Activated naive CD8-positive, alpha-beta T cell treated with anti-CD3 and anti-CD28 coated beads for 36 hours (primary cell): Measurements from ENCODE around the gene SEMA4B. TPM values are rescaled to one million over a fixed set of nuclear protein-coding genes. Genes with fewer than 3 reads are reported as not detected.
"Not testable (repeated sequence)": the region's sequence is repeated elsewhere in the genome, so short reads cannot be mapped to it uniquely, and the experiment has no call there.

Source experiments
- DNase-seq: peaks from one replicate; pipeline ENCODE4 v3.0.0; 2021
- H3K27ac Mint-ChIP-seq: one replicate; pipeline ENCODE4 v1.8.0; 2022; ENCODE audit warnings: mild to moderate bottlenecking, moderate library complexity, mixed read lengths
- H3K27me3 Mint-ChIP-seq: one replicate; pipeline ENCODE4 v1.8.0; 2022; ENCODE audit warnings: mild to moderate bottlenecking, mixed read lengths
- H3K36me3 Mint-ChIP-seq: one replicate; pipeline ENCODE4 v1.8.0; 2021; ENCODE audit warnings: mild to moderate bottlenecking, mixed read lengths
- H3K4me1 Mint-ChIP-seq: one replicate; pipeline ENCODE4 v1.8.0; 2021; ENCODE audit warnings: mixed read lengths
- H3K4me3 Mint-ChIP-seq: one replicate; pipeline ENCODE4 v1.8.0; 2022; ENCODE audit warnings: mild to moderate bottlenecking, moderate library complexity, mixed read lengths
- H3K9me3 Mint-ChIP-seq: one replicate; pipeline ENCODE4 v1.8.0; 2022; ENCODE audit warnings: mixed read lengths
- total RNA-seq, 2 experiments: library from RNA; stranded (reverse); gene quantifications; one replicate each; pipeline ENCODE4 v1.2.3, GENCODE V29; 2021

SEMA4B gene
- total RNA-seq, 2 experiments from 2014 or later: 3.0 to 4.1 TPM

- H3K4me3 Mint-ChIP-seq: no peak overlapping the region
- no peak for DNase-seq
- H3K4me1 Mint-ChIP-seq: peaks cover 10% of the 10 kb centered on the region
- H3K36me3 Mint-ChIP-seq: peaks cover 10% of the 10 kb centered on the region
- H3K27ac Mint-ChIP-seq: no peak overlapping the region
- no peaks in the 10 kb centered on the region for H3K9me3 Mint-ChIP-seq
- no peaks in the 10 kb centered on the region for H3K27me3 Mint-ChIP-seq
These were observed 39.7 kb downstream of the SEMA4B start for GRCh38 chr15:90240856-90241255.

- Mint-ChIP-seq H3K36me3 (peaks cover 7% of the 10 kb centered on the region), H3K27ac (no peak overlapping the region), H3K9me3 (no peaks in the 10 kb centered on the region), H3K4me3 (no peak overlapping the region), H3K4me1 (peaks cover 10% of the 10 kb centered on the region), H3K27me3 (no peaks in the 10 kb centered on the region)
- no peak for DNase-seq
These were observed 40.4 kb downstream of the SEMA4B start for GRCh38 chr15:90241343-90242192.

GRCh38 chr15:90243943-90244639 is 43.0 kb downstream of the SEMA4B start:
- H3K27me3 Mint-ChIP-seq: no peaks in the 10 kb centered on the region
- H3K36me3 Mint-ChIP-seq: no peaks in the 10 kb centered on the region
- no peak overlapping the region for H3K27ac Mint-ChIP-seq
- DNase-seq: no peak
- H3K4me1 Mint-ChIP-seq: peaks cover 11% of the 10 kb centered on the region
- H3K4me3 Mint-ChIP-seq: no peak overlapping the region
- H3K9me3 Mint-ChIP-seq: no peaks in the 10 kb centered on the region

GRCh38 chr15:90248789-90249202 is 47.7 kb downstream of the SEMA4B start:
- H3K27me3 Mint-ChIP-seq: no peaks in the 10 kb centered on the region
- H3K9me3 Mint-ChIP-seq: no peaks in the 10 kb centered on the region
- H3K36me3 Mint-ChIP-seq: no peaks in the 10 kb centered on the region
- H3K4me3 Mint-ChIP-seq: peak overlapping the region; percentile 60
- H3K4me1 Mint-ChIP-seq: peaks cover 14% of the 10 kb centered on the region
- H3K27ac Mint-ChIP-seq: no peak overlapping the region
- DNase-seq: no peak

- Mint-ChIP-seq H3K36me3 (no peaks in the 10 kb centered on the region), H3K9me3 (no peaks in the 10 kb centered on the region), H3K4me3 (peak within 1 kb of the TSS; percentile 60), H3K27me3 (no peaks in the 10 kb centered on the region), H3K4me1 (peaks cover 14% of the 10 kb centered on the region), H3K27ac (no peak within 1 kb of the TSS)
- DNase-seq: peak; percentile 80
These were observed 48.2 kb downstream of the SEMA4B start, which contains the start of gene TTLL13 for GRCh38 chr15:90249203-90249863. TSS of gene TTLL13 (plus strand) at chr15:90249556. CDS start at chr15:90250631, 1,075 bp downstream.

GRCh38 chr15:90257776-90258175 is 56.6 kb downstream of the SEMA4B start:
- no peaks in the 10 kb centered on the region for H3K9me3 Mint-ChIP-seq
- no peaks in the 10 kb centered on the region for H3K27me3 Mint-ChIP-seq
- H3K27ac Mint-ChIP-seq: no peak overlapping the region
- H3K4me3 Mint-ChIP-seq: no peak overlapping the region
- no peaks in the 10 kb centered on the region for H3K4me1 Mint-ChIP-seq
- DNase-seq: no peak
- H3K36me3 Mint-ChIP-seq: no peaks in the 10 kb centered on the region

GRCh38 chr15:90259524-90259923 is 58.4 kb downstream of the SEMA4B start:
- H3K4me1 Mint-ChIP-seq: peaks cover 5% of the 10 kb centered on the region
- H3K27ac Mint-ChIP-seq: no peak overlapping the region
- H3K27me3 Mint-ChIP-seq: no peaks in the 10 kb centered on the region
- H3K36me3 Mint-ChIP-seq: no peaks in the 10 kb centered on the region
- H3K4me3 Mint-ChIP-seq: no peak overlapping the region
- no peaks in the 10 kb centered on the region for H3K9me3 Mint-ChIP-seq
- DNase-seq: no peak

GRCh38 chr15:90260731-90261130 is 59.6 kb downstream of the SEMA4B start:
- DNase-seq, H3K9me3 Mint-ChIP-seq, H3K4me3 Mint-ChIP-seq, H3K27ac Mint-ChIP-seq, H3K4me1 Mint-ChIP-seq, H3K36me3 Mint-ChIP-seq, H3K27me3 Mint-ChIP-seq: not testable (repeated sequence)

GRCh38 chr15:90261811-90262210 is 60.7 kb downstream of the SEMA4B start:
- DNase-seq: no peak
- H3K4me3 Mint-ChIP-seq: no peak overlapping the region
- no peaks in the 10 kb centered on the region for H3K9me3 Mint-ChIP-seq
- no peak overlapping the region for H3K27ac Mint-ChIP-seq
- H3K36me3 Mint-ChIP-seq: peaks cover 6% of the 10 kb centered on the region
- no peaks in the 10 kb centered on the region for H3K27me3 Mint-ChIP-seq
- H3K4me1 Mint-ChIP-seq: peaks cover 8% of the 10 kb centered on the region

- Mint-ChIP-seq H3K4me3 (no peak overlapping the region), H3K27ac (no peak overlapping the region), H3K9me3 (no peaks in the 10 kb centered on the region), H3K36me3 (peaks cover 11% of the 10 kb centered on the region), H3K4me1 (peaks cover 11% of the 10 kb centered on the region), H3K27me3 (no peaks in the 10 kb centered on the region)
- no peak for DNase-seq
These were observed 61.3 kb downstream of the SEMA4B start for GRCh38 chr15:90262426-90262825.

- Mint-ChIP-seq H3K27me3 (no peaks in the 10 kb centered on the region), H3K9me3 (no peaks in the 10 kb centered on the region), H3K36me3 (peaks cover 24% of the 10 kb centered on the region), H3K4me3 (peak overlapping the region; percentile 96), H3K4me1 (peaks cover 22% of the 10 kb centered on the region), H3K27ac (peak overlapping the region; percentile 94)
- peak; percentile 22 for DNase-seq
These were observed 63.5 kb downstream of the SEMA4B start for GRCh38 chr15:90264671-90265070.

- no peaks in the 10 kb centered on the region for H3K27me3 Mint-ChIP-seq
- peak within 1 kb of the TSS; percentile 94 for H3K27ac Mint-ChIP-seq
- peaks cover 32% of the 10 kb centered on the region for H3K36me3 Mint-ChIP-seq
- peak within 1 kb of the TSS; percentile 96 for H3K4me3 Mint-ChIP-seq
- H3K9me3 Mint-ChIP-seq: no peaks in the 10 kb centered on the region
- DNase-seq: peak; percentile 90
- H3K4me1 Mint-ChIP-seq: peaks cover 30% of the 10 kb centered on the region
These were observed 64.3 kb downstream of the SEMA4B start, which contains the start of gene NGRN for GRCh38 chr15:90265271-90266060. TSS of gene NGRN (plus strand) at chr15:90265672. CDS start at chr15:90265713, 41 bp downstream.

GRCh38 chr15:90266061-90266431 is 64.9 kb downstream of the SEMA4B start:
- peaks cover 32% of the 10 kb centered on the region for H3K36me3 Mint-ChIP-seq
- peak overlapping the region; percentile 94 for H3K27ac Mint-ChIP-seq
- H3K9me3 Mint-ChIP-seq: no peaks in the 10 kb centered on the region
- no peaks in the 10 kb centered on the region for H3K27me3 Mint-ChIP-seq
- peak overlapping the region; percentile 96 for H3K4me3 Mint-ChIP-seq
- peaks cover 35% of the 10 kb centered on the region for H3K4me1 Mint-ChIP-seq
- peak; percentile 55 for DNase-seq

GRCh38 chr15:90266485-90266884 is 65.4 kb downstream of the SEMA4B start:
- peak overlapping the region; percentile 96 for H3K4me3 Mint-ChIP-seq
- peaks cover 32% of the 10 kb centered on the region for H3K36me3 Mint-ChIP-seq
- no peak for DNase-seq
- H3K9me3 Mint-ChIP-seq: no peaks in the 10 kb centered on the region
- H3K4me1 Mint-ChIP-seq: peaks cover 40% of the 10 kb centered on the region
- peak overlapping the region; percentile 94 for H3K27ac Mint-ChIP-seq
- no peaks in the 10 kb centered on the region for H3K27me3 Mint-ChIP-seq
